ENCODE results near the gene AKAP11. TPM values are rescaled to one million over a fixed set of nuclear protein-coding genes. Genes with fewer than 3 reads are reported as not detected.

AKAP11 gene
- total and polyA plus RNA-seq, 2 experiments from 2014 or later: 4.3 to 21.6 TPM

GRCh38 chr13:42276683-42277082 is 4.7 kb downstream of the AKAP11 start:
- H3K4me2 ChIP-seq: peak overlapping the region; percentile 9
- no peaks in the 10 kb centered on the region for H3K36me3 ChIP-seq (ENCODE audit: insufficient read depth)
- DNase-seq (ENCODE audit: low spot score) (no peak), ATAC-seq (no peak)
- peaks cover 4% of the 10 kb centered on the region; the same call in 2 of the 3 replicates for H3K9me3 Mint-ChIP-seq
- no peak overlapping the region for H2AFZ ChIP-seq
- H4K20me1 ChIP-seq (replicated peaks; ENCODE audit: insufficient read depth): no peaks in the 10 kb centered on the region
- no peaks in the 10 kb centered on the region for H3K9me2 ChIP-seq (ENCODE audit: insufficient read depth)
- peaks cover 38% of the 10 kb centered on the region for H3K4me1 ChIP-seq (ENCODE audit: insufficient read depth)
- H3K4me3 ChIP-seq: no peak overlapping the region
- H3F3A ChIP-seq (replicated peaks; ENCODE audit: low read depth): peaks cover 5% of the 10 kb centered on the region; the same call in 1 of the 2 replicates
- H3K27ac Mint-ChIP-seq: no peak overlapping the region
- H3K79me2 ChIP-seq (replicated peaks; ENCODE audit: insufficient read depth): peaks cover 94% of the 10 kb centered on the region
- no peaks in the 10 kb centered on the region; the same call in 2 of the 3 replicates for H3K36me3 Mint-ChIP-seq (ENCODE audit: low read depth)
- H3K27me3 ChIP-seq (ENCODE audit: insufficient read depth): no peaks in the 10 kb centered on the region
- H3K4me1 Mint-ChIP-seq: peaks cover 44% of the 10 kb centered on the region
- H3K4me3 Mint-ChIP-seq: no peak overlapping the region
- H3K27me3 Mint-ChIP-seq (ENCODE audit: insufficient read depth, low read depth, poor library complexity): peaks cover 4% of the 10 kb centered on the region
- no peak overlapping the region for H3K27ac ChIP-seq (ENCODE audit: low read depth)
- TF ChIP-seq NANOG (IDR thresholded peaks at IDR 0.05; ENCODE audit: borderline replicate concordance) (no peak), REST (IDR thresholded peaks at IDR 0.05; ENCODE audit: unreplicated experiment) (no peak), STAT1 (IDR thresholded peaks at IDR 0.05; ENCODE audit: unreplicated experiment) (no peak), CREB1 (CRISPR knock-in tag; IDR thresholded peaks at IDR 0.05; ENCODE audit: low read depth) (no peak), ZNF462 (CRISPR knock-in tag; IDR thresholded peaks at IDR 0.05) (no peak), CTCF (conservative IDR thresholded peaks at IDR 0.05; ENCODE audit: low read depth in 2 of 2) (no peak), ZNF114 (CRISPR knock-in tag; IDR thresholded peaks at IDR 0.05) (no peak), POLR2AphosphoS5 (IDR thresholded peaks at IDR 0.05; ENCODE audit: low read depth) (no peak), EZH2 (IDR thresholded peaks at IDR 0.05; ENCODE audit: low read depth, unreplicated experiment) (no peak), JUNB (IDR thresholded peaks at IDR 0.05; ENCODE audit: unreplicated experiment) (no peak)
- TF ChIP-seq, protein P1, sequence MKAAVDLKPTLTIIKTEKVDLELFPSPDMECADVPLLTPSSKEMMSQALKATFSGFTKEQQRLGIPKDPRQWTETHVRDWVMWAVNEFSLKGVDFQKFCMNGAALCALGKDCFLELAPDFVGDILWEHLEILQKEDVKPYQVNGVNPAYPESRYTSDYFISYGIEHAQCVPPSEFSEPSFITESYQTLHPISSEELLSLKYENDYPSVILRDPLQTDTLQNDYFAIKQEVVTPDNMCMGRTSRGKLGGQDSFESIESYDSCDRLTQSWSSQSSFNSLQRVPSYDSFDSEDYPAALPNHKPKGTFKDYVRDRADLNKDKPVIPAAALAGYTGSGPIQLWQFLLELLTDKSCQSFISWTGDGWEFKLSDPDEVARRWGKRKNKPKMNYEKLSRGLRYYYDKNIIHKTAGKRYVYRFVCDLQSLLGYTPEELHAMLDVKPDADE (IDR thresholded peaks at IDR 0.05): no peak
